Measurements from ENCODE around the gene DUT. TPM values are rescaled to one million over a fixed set of nuclear protein-coding genes. Genes with fewer than 3 reads are reported as not detected.

DUT gene
- total RNA-seq, 1 donor from 2014 or later: 81.0 TPM

- Mint-ChIP-seq H3K27me3 (ENCODE audit: unreplicated experiment) (no peaks in the 10 kb centered on the region), H3K4me1 (ENCODE audit: unreplicated experiment) (peaks cover 40% of the 10 kb centered on the region), H3K9me3 (ENCODE audit: unreplicated experiment) (no peaks in the 10 kb centered on the region), H3K36me3 (ENCODE audit: unreplicated experiment) (no peaks in the 10 kb centered on the region), H3K4me3 (ENCODE audit: unreplicated experiment) (no peak overlapping the region), H3K27ac (ENCODE audit: unreplicated experiment) (peak overlapping the region; percentile 15)
- DNase-seq (ENCODE audit: extremely low spot score, unreplicated experiment): no peak
- TF ChIP-seq, protein P1, sequence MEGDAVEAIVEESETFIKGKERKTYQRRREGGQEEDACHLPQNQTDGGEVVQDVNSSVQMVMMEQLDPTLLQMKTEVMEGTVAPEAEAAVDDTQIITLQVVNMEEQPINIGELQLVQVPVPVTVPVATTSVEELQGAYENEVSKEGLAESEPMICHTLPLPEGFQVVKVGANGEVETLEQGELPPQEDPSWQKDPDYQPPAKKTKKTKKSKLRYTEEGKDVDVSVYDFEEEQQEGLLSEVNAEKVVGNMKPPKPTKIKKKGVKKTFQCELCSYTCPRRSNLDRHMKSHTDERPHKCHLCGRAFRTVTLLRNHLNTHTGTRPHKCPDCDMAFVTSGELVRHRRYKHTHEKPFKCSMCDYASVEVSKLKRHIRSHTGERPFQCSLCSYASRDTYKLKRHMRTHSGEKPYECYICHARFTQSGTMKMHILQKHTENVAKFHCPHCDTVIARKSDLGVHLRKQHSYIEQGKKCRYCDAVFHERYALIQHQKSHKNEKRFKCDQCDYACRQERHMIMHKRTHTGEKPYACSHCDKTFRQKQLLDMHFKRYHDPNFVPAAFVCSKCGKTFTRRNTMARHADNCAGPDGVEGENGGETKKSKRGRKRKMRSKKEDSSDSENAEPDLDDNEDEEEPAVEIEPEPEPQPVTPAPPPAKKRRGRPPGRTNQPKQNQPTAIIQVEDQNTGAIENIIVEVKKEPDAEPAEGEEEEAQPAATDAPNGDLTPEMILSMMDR (IDR thresholded peaks at IDR 0.05): no peak
Observed at GRCh38 chr15:48355377-48355776, 24.1 kb downstream of the DUT start.

DNA sequence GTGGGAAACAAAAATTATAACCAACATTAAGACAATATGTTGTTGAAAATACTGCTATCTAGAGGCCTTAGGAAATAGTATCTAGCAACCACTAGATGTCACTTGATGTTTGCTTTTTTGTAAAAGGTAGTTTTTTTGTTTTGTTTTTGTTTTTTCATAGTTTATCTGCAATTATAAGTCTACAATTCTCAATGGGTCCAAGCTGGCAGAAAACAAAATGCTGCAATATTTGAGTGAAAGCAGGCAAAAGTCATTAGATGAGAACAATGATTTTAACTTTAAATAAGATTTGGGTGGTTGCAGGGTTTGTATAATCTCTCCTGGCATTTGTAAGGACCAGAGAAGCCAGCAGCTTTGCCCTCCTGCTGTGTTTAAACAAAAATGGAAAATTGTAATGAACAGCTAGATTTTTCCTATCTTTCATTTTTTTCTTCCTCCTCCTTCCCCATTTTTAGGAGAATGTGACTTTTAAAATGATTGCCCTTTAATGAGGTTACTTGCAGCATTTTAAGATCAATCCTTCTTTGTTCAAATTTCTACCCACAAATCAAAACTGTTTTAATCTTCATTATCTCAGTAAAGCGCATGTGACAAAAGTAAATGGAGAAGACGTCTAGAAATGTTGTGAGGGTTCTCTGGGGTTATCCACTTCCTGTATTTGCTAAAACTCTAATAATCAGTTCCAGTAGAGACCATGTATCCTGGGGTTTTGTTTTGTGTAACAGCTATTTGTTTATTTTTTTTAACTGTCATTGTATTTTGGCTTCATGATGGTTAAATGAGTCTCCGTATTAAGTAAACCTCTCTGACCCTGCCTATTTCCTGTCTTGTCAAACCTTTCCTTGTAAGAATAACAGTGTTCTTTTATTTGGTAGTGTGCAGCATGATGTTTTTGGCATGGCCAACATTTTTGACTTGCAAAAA is 27.3 kb downstream of the DUT start:
- Mint-ChIP-seq H3K9me3 (ENCODE audit: unreplicated experiment) (peaks cover 7% of the 10 kb centered on the region), H3K4me3 (ENCODE audit: unreplicated experiment) (peak overlapping the region; percentile 32), H3K27me3 (ENCODE audit: unreplicated experiment) (no peaks in the 10 kb centered on the region), H3K27ac (ENCODE audit: unreplicated experiment) (peak overlapping the region; percentile 68), H3K36me3 (ENCODE audit: unreplicated experiment) (no peaks in the 10 kb centered on the region), H3K4me1 (ENCODE audit: unreplicated experiment) (peaks cover 42% of the 10 kb centered on the region)
- DNase-seq (ENCODE audit: extremely low spot score, unreplicated experiment): no peak
- TF ChIP-seq, protein P1 (IDR thresholded peaks at IDR 0.05): peak; percentile 72

DNA sequence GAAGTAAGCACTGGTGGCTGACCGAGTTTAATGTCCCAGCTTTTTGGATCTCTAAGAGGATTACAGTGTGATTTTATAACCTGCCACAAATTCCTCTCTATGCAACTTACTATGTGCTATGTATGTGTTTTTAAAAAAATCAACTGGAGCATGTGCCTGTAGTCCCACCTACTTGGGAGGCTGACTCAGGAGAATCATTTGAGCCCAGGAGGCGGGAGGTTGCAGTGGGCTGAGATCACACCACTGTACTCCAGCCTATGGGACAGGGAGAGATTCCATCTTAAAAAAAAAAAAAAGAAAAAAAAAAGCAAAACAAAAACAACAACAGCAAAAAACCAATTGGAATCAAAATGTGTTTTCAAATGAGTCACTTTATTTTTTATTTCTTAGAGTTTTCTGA is 29.6 kb downstream of the DUT start:
- H3K4me1 Mint-ChIP-seq (ENCODE audit: unreplicated experiment): peaks cover 24% of the 10 kb centered on the region
- no peaks in the 10 kb centered on the region for H3K27me3 Mint-ChIP-seq (ENCODE audit: unreplicated experiment)
- no peak overlapping the region for H3K4me3 Mint-ChIP-seq (ENCODE audit: unreplicated experiment)
- TF ChIP-seq, protein P1 (IDR thresholded peaks at IDR 0.05): no peak
- H3K9me3 Mint-ChIP-seq (ENCODE audit: unreplicated experiment): peaks cover 7% of the 10 kb centered on the region
- no peak overlapping the region for H3K27ac Mint-ChIP-seq (ENCODE audit: unreplicated experiment)
- no peaks in the 10 kb centered on the region for H3K36me3 Mint-ChIP-seq (ENCODE audit: unreplicated experiment)
- DNase-seq (ENCODE audit: extremely low spot score, unreplicated experiment): no peak

- H3K36me3 Mint-ChIP-seq (ENCODE audit: unreplicated experiment): no peaks in the 10 kb centered on the region
- DNase-seq (ENCODE audit: extremely low spot score, unreplicated experiment): no peak
- peaks cover 24% of the 10 kb centered on the region for H3K4me1 Mint-ChIP-seq (ENCODE audit: unreplicated experiment)
- peaks cover 7% of the 10 kb centered on the region for H3K9me3 Mint-ChIP-seq (ENCODE audit: unreplicated experiment)
- TF ChIP-seq, protein P1 (IDR thresholded peaks at IDR 0.05): no peak
- H3K27ac Mint-ChIP-seq (ENCODE audit: unreplicated experiment): peak overlapping the region; percentile 70
- H3K4me3 Mint-ChIP-seq (ENCODE audit: unreplicated experiment): no peak overlapping the region
- H3K27me3 Mint-ChIP-seq (ENCODE audit: unreplicated experiment): no peaks in the 10 kb centered on the region
Observed at GRCh38 chr15:48361685-48362084, 30.5 kb downstream of the DUT start.

- Mint-ChIP-seq H3K36me3 (ENCODE audit: unreplicated experiment) (no peaks in the 10 kb centered on the region), H3K4me1 (ENCODE audit: unreplicated experiment) (peaks cover 26% of the 10 kb centered on the region), H3K4me3 (ENCODE audit: unreplicated experiment) (no peak overlapping the region), H3K27me3 (ENCODE audit: unreplicated experiment) (no peaks in the 10 kb centered on the region), H3K27ac (ENCODE audit: unreplicated experiment) (no peak overlapping the region), H3K9me3 (ENCODE audit: unreplicated experiment) (peaks cover 7% of the 10 kb centered on the region)
- TF ChIP-seq, protein P1 (IDR thresholded peaks at IDR 0.05): no peak
- no peak for DNase-seq (ENCODE audit: extremely low spot score, unreplicated experiment)
Observed at GRCh38 chr15:48363474-48363873, 32.2 kb downstream of the DUT start.

All from osteocyte (in vitro differentiated cells).